Muscle layer of duodenum (tissue), 2 donors: Measurements from ENCODE around the gene AP1G2.

ENCODE experiments used
- H3K27ac ChIP-seq: one replicate; pipeline ENCODE4 v1.7.0; 2013; ENCODE audit warnings: mild to moderate bottlenecking, low read length
- H3K27me3 ChIP-seq: one replicate; pipeline ENCODE4 v1.7.0; 2013; ENCODE audit warnings: low read depth, mild to moderate bottlenecking, control low read depth, low read length
- H3K36me3 ChIP-seq, 2 donors: one replicate each; pipeline ENCODE4 v1.7.0; 2013; ENCODE audit warnings: low read length in 2 of 2, control low read depth in 1 of 2, mild to moderate bottlenecking in 1 of 2; ENCODE audit not compliant: insufficient read depth in 2 of 2, control insufficient read depth in 1 of 2
- H3K4me1 ChIP-seq, 2 donors: one replicate each; pipeline ENCODE4 v1.7.0; 2013; ENCODE audit warnings: low read length in 2 of 2, mild to moderate bottlenecking in 2 of 2, control low read depth in 1 of 2, moderate library complexity in 1 of 2; ENCODE audit not compliant: insufficient read depth in 2 of 2, control insufficient read depth in 1 of 2
- H3K4me3 ChIP-seq, 2 donors: one replicate each; pipeline ENCODE4 v1.7.0; 2013; ENCODE audit warnings: low read length in 2 of 2, low read depth in 1 of 2, mild to moderate bottlenecking in 1 of 2
- H3K9me3 ChIP-seq, 2 donors: one replicate each; pipeline ENCODE4 v1.7.0; 2013; ENCODE audit warnings: low read length in 2 of 2, control low read depth in 1 of 2, mild to moderate bottlenecking in 1 of 2; ENCODE audit not compliant: control insufficient read depth in 1 of 2
- donor health status: healthy.

The AP1G2 gene

GRCh38 chr14:23568600-23569331 lies 1.2 kb upstream of the AP1G2 start:
- Histone ChIP-seq H3K9me3 (no peaks in the 10 kb centered on the region), H3K4me3 (no peak overlapping the region), H3K27ac (no peak overlapping the region), H3K36me3 (peaks cover 0 to 4% of the 10 kb centered on the region in 2 donors), H3K4me1 (peaks cover 7 to 8% of the 10 kb centered on the region in 2 donors), H3K27me3 (no peaks in the 10 kb centered on the region)

GRCh38 chr14:23568021-23568599 lies 519 bp upstream of the AP1G2 start:
- no peak overlapping the region for H3K27ac ChIP-seq
- H3K9me3 ChIP-seq = no peaks in the 10 kb centered on the region
- H3K4me1 ChIP-seq = peaks cover 7 to 8% of the 10 kb centered on the region in 2 donors
- H3K4me3 ChIP-seq = peak overlapping the region; percentile 83
- H3K27me3 ChIP-seq = no peaks in the 10 kb centered on the region
- peaks cover 0 to 4% of the 10 kb centered on the region in 2 donors for H3K36me3 ChIP-seq

- H3K4me3 ChIP-seq = peak overlapping the region; percentile 83
- H3K4me1 ChIP-seq = peaks cover 7 to 8% of the 10 kb centered on the region in 2 donors
- peaks cover 3 to 10% of the 10 kb centered on the region in 2 donors for H3K36me3 ChIP-seq
- no peaks in the 10 kb centered on the region for H3K9me3 ChIP-seq
- H3K27me3 ChIP-seq = no peaks in the 10 kb centered on the region
- H3K27ac ChIP-seq = peak overlapping the region; percentile 51
These were observed 809 bp downstream of the AP1G2 start for GRCh38 chr14:23566778-23567185.

- no peak overlapping the region for H3K27ac ChIP-seq
These were observed 1.3 kb downstream of the AP1G2 start for GRCh38 chr14:23566112-23566777.

DNA sequence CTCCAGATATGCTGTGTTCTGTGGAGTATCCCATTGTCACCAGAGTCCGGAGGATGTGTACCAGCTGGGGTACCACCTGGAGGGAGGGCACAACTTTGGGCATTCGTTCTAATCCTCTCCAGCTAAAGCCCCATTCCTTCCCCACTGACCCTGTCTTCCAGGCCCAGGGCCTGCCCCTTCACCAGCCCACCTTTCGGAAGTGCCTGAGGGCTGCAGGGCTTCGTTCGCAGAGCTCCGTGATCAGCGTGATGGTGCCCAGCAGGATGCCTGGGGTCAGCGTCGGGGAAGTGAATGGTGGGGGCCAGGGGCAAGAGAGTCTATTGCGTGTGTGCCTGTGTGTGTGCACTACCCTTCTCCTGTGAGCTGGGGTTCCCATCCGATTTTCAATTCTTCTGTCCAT lies 2.0 kb downstream of the AP1G2 start:
- Histone ChIP-seq H3K9me3 (no peaks in the 10 kb centered on the region), H3K36me3 (peaks cover 11 to 14% of the 10 kb centered on the region in 2 donors), H3K27me3 (no peaks in the 10 kb centered on the region), H3K4me3 (no peak overlapping the region), H3K27ac (no peak overlapping the region), H3K4me1 (peaks cover 7 to 8% of the 10 kb centered on the region in 2 donors)

More at GRCh38 chr14:23566112-23566777, 1.3 kb downstream of the AP1G2 start:
- peaks cover 7 to 8% of the 10 kb centered on the region in 2 donors for H3K4me1 ChIP-seq
- H3K27me3 ChIP-seq = no peaks in the 10 kb centered on the region
- H3K9me3 ChIP-seq = no peaks in the 10 kb centered on the region
- peaks cover 8 to 11% of the 10 kb centered on the region in 2 donors for H3K36me3 ChIP-seq
- H3K4me3 ChIP-seq = peak overlapping the region; percentile 83

GRCh38 chr14:23564876-23565275 lies 2.7 kb downstream of the AP1G2 start:
- H3K9me3 ChIP-seq = no peaks in the 10 kb centered on the region
- peaks cover 7 to 8% of the 10 kb centered on the region in 2 donors for H3K4me1 ChIP-seq
- H3K27ac ChIP-seq = no peak overlapping the region
- H3K36me3 ChIP-seq = peaks cover 16 to 19% of the 10 kb centered on the region in 2 donors
- H3K27me3 ChIP-seq = no peaks in the 10 kb centered on the region
- no peak overlapping the region for H3K4me3 ChIP-seq

GRCh38 chr14:23564181-23564812 lies 3.3 kb downstream of the AP1G2 start:
- no peaks in the 10 kb centered on the region for H3K27me3 ChIP-seq
- peaks cover 20% of the 10 kb centered on the region in 2 donors for H3K36me3 ChIP-seq
- no peaks in the 10 kb centered on the region for H3K9me3 ChIP-seq
- H3K4me3 ChIP-seq = no peak overlapping the region
- peaks cover 7 to 11% of the 10 kb centered on the region in 2 donors for H3K4me1 ChIP-seq
- no peak overlapping the region for H3K27ac ChIP-seq

- H3K9me3 ChIP-seq = no peaks in the 10 kb centered on the region
- no peaks in the 10 kb centered on the region for H3K27me3 ChIP-seq
- peaks cover 7 to 11% of the 10 kb centered on the region in 2 donors for H3K4me1 ChIP-seq
- H3K36me3 ChIP-seq = peaks cover 24 to 27% of the 10 kb centered on the region in 2 donors
- no peak overlapping the region for H3K27ac ChIP-seq
- no peak overlapping the region for H3K4me3 ChIP-seq
These were observed 4.0 kb downstream of the AP1G2 start for GRCh38 chr14:23563473-23564180.

DNA sequence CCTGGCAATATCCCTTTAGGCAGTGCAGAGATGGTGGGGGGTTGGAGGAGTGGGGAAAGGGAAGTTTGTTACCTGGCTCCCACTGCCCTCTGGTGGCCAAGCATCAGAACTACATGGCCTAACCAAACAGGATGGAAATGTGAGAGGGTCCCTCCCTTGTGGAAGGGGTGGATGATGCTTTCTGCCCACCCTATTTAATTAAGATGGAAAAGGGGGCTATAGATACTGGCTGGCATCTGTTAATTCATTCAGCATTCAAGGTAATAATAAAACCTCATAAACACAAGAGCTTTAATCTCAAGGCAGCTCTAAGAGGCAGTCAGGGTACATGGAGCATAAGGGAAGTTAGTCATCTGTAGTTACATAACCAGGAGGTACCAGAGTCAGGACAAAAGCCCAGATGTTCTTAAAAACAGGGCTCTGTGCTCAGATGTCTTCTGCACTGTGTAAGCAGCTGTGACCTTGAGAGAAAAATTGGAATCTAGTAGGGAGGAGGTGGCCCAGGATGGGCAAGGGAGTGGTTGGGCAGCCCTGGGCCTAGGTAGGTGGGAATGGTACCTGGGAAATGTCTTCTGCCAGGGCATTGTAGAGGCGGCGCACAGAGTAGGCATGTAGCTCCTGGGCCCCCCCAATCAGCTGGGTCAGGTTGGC lies 4.6 kb downstream of the AP1G2 start:
- H3K36me3 ChIP-seq = peaks cover 25 to 33% of the 10 kb centered on the region in 2 donors
- no peak overlapping the region for H3K27ac ChIP-seq
- peaks cover 0 to 7% of the 10 kb centered on the region in 2 donors for H3K4me1 ChIP-seq
- H3K27me3 ChIP-seq = no peaks in the 10 kb centered on the region
- H3K9me3 ChIP-seq = no peaks in the 10 kb centered on the region
- H3K4me3 ChIP-seq = no peak overlapping the region
